Peyer's patch (tissue), 4 donors: Measurements from ENCODE around the gene TTC6. TPM values are rescaled to one million over a fixed set of nuclear protein-coding genes. Genes with fewer than 3 reads are reported as not detected.

Experiments
- DNase-seq, 3 donors: peaks; one replicate each; pipeline ENCODE4 v3.0.0-alpha.2; 2017 to 2019
- H3K27ac ChIP-seq, 4 donors: fragments of 200-600 bp; sonication (generic); one replicate each; pipeline ENCODE4 v1.5.1; 2016 to 2019
- H3K27me3 ChIP-seq, 2 donors: fragments of 200-600 bp; sonication (generic); one replicate each; pipeline ENCODE4 v1.5.1; 2019
- H3K36me3 ChIP-seq, 3 donors: fragments of 200-600 bp; sonication (generic); one replicate each; pipeline ENCODE4 v1.5.1; 2016 to 2019
- H3K4me1 ChIP-seq, 4 donors: fragments of 200-600 bp; sonication (generic); one replicate each; pipeline ENCODE4 v1.5.1; 2016 to 2019
- H3K4me3 ChIP-seq, 4 donors: fragments of 200-600 bp; sonication (generic); 1 replicate in 3 of 4; 2 replicates in 1 of 4; pipeline ENCODE4 v1.5.1; 2016 to 2019; ENCODE audit warnings: mild to moderate bottlenecking in 1 of 4
- H3K9me3 ChIP-seq, 4 donors: fragments of 200-600 bp; sonication (generic); one replicate each; pipeline ENCODE4 v1.5.1; 2016 to 2019; ENCODE audit warnings: mild to moderate bottlenecking in 1 of 4
- CTCF ChIP-seq, 6 experiments: fragments of 450-650 bp in 4 of 6; fragments of 200-600 bp in 2 of 6; sonication (generic) in 1 of 6; IDR thresholded peaks; one replicate each; pipeline ENCODE4 v1.5.1; 2017 to 2019; ENCODE audit warnings: antibody characterized with exemption in 6 of 6, mild to moderate bottlenecking in 3 of 6, moderate library complexity in 1 of 6
- POLR2A ChIP-seq, 2 donors: fragments of 450-650 bp; IDR thresholded peaks; one replicate each; pipeline ENCODE4 v1.5.1; 2017; ENCODE audit warnings: antibody characterized with exemption in 2 of 2, mild to moderate bottlenecking in 2 of 2, moderate library complexity in 2 of 2
- total RNA-seq, 4 donors: library from RNA; depleted of rRNA; stranded (reverse); fragments of >200 nt; gene quantifications; one replicate each; pipeline ENCODE4 v1.1.0, GENCODE V29; 2016

The TTC6 gene
- total RNA-seq, 4 donors from 2014 or later: 1.8 to 12.7 (median 3.6) TPM; not detected in 1

- H3K27ac ChIP-seq: peak overlapping the region in 2 of 4 donors; percentile 59 to 77
- H3K4me3 ChIP-seq: peak overlapping the region in 2 of 4 donors; percentile 54 to 70
- no peaks in the 10 kb centered on the region for H3K9me3 ChIP-seq
- TF ChIP-seq CTCF (IDR thresholded peaks at IDR 0.05): no peak
- no peak for TF ChIP-seq POLR2A (IDR thresholded peaks at IDR 0.05)
- no peak for DNase-seq
- peaks cover 0 to 5% (median 0%) of the 10 kb centered on the region in 4 donors for H3K4me1 ChIP-seq
- H3K27me3 ChIP-seq: peaks cover 0 to 36% of the 10 kb centered on the region in 2 donors
- no peaks in the 10 kb centered on the region for H3K36me3 ChIP-seq
Measured at GRCh38 chr14:37590428-37591139, 4.8 kb upstream of the TTC6 start.

- Histone ChIP-seq H3K4me3 (peak overlapping the region in 3 of 4 donors; percentile 20 to 70 (median 54)), H3K27me3 (peaks cover 0 to 41% of the 10 kb centered on the region in 2 donors), H3K36me3 (no peaks in the 10 kb centered on the region), H3K27ac (peak overlapping the region in 3 of 4 donors; percentile 59 to 77 (median 73)), H3K9me3 (no peaks in the 10 kb centered on the region), H3K4me1 (peaks cover 0 to 11% (median 0%) of the 10 kb centered on the region in 4 donors)
- TF ChIP-seq CTCF (IDR thresholded peaks at IDR 0.05) (peak in 2 of 6 experiments; percentile 20 to 39), POLR2A (IDR thresholded peaks at IDR 0.05) (no peak)
- DNase-seq: peak in 2 of 3 donors; percentile 57 to 71
Measured at GRCh38 chr14:37591311-37591940, 4.0 kb upstream of the TTC6 start.

GRCh38 chr14:37591941-37592481 is 3.4 kb upstream of the TTC6 start:
- no peaks in the 10 kb centered on the region for H3K36me3 ChIP-seq
- no peaks in the 10 kb centered on the region for H3K9me3 ChIP-seq
- peak overlapping the region in 3 of 4 donors; percentile 59 to 77 (median 73) for H3K27ac ChIP-seq
- peaks cover 0 to 42% of the 10 kb centered on the region in 2 donors for H3K27me3 ChIP-seq
- no peak for TF ChIP-seq CTCF (IDR thresholded peaks at IDR 0.05)
- no peak for TF ChIP-seq POLR2A (IDR thresholded peaks at IDR 0.05)
- peak overlapping the region in 3 of 4 donors; percentile 20 to 70 (median 54) for H3K4me3 ChIP-seq
- H3K4me1 ChIP-seq: peaks cover 0 to 14% (median 0%) of the 10 kb centered on the region in 4 donors
- peak in 2 of 3 donors; percentile 47 to 77 for DNase-seq

DNA sequence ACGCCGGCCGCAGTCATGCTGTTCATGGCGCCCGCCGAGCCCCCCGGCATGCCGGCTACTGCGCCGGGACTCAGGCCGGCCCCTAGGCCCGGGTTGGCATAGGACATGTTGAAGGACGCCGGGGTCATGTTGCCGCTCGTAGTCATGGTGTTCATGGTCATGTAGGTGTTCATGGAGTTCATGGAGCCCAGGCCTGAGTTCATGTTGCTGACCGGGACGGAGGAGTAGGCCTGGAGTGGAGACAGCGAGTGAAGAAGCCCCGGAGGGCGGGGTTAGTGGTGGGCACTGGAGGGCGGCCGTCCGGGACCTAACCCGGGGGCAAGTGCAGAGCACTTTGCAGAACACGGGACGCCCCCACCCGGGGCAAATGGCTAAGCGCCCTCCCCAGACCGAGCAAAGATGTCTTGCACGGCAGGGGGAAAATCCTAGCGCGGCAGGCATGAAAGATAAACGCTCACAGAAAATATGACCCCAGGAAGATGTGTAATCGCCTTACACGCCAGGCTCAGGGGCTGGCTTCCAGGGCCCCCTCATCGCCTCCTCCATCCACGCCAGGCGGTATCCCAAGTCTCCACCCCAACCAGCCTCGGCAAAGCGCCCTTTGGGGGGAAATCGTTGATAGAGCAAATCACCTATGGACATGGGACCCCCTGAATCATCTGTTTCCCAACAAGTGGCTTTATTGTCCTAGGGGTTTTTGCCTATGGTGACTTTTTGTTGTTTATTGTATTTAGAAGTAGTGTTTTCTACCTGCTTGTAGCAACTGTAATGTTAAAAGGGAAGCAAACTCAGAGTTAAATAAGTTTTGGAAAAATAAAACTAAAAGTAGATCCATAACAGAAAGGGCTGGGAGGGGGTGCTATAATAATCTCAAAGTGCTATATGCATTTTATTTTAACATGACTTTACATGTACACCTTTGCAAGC is 2.7 kb upstream of the TTC6 start:
- peak overlapping the region in 3 of 4 donors; percentile 59 to 77 (median 73) for H3K27ac ChIP-seq
- peak in 2 of 3 donors; percentile 47 to 66 for DNase-seq

More for the DNA sequence above, 2.7 kb upstream of the TTC6 start:
- Histone ChIP-seq H3K4me3 (peak overlapping the region in 3 of 4 donors; percentile 20 to 70 (median 54)), H3K27me3 (peaks cover 0 to 35% of the 10 kb centered on the region in 2 donors), H3K4me1 (peaks cover 0 to 14% (median 0%) of the 10 kb centered on the region in 4 donors), H3K36me3 (no peaks in the 10 kb centered on the region), H3K9me3 (no peaks in the 10 kb centered on the region)
- TF ChIP-seq CTCF (IDR thresholded peaks at IDR 0.05): no peak
- TF ChIP-seq POLR2A (IDR thresholded peaks at IDR 0.05): no peak
